Measurements from ENCODE around the gene ZNF775. TPM values are rescaled to one million over a fixed set of nuclear protein-coding genes. Genes with fewer than 3 reads are reported as not detected.
A peak's percentile ranks its signal among the peaks of the same experiment; 100 is the strongest.

Gene ZNF775
- total and polyA plus RNA-seq, 2 of the 13 experiments (the other 11 are each of a cell fraction or from before 2014, with no cell fraction given): 3.1 to 3.2 TPM

- peak; percentile 29; the same call in 1 of the 2 replicates for TF ChIP-seq KLF6 (CRISPR knock-in tag; IDR thresholded peaks at IDR 0.05)
- peak; percentile 15 to 71 for TF ChIP-seq REST (IDR thresholded peaks at IDR 0.05; ENCODE audit: borderline replicate concordance in 1 of 2, low read depth in 1 of 2, low read length in 2 of 2)
- TF ChIP-seq NRL (CRISPR knock-in tag; IDR thresholded peaks at IDR 0.05; ENCODE audit: borderline replicate concordance): peak; percentile 55; the same call in 1 of the 2 replicates
- TF ChIP-seq CSRNP1 (CRISPR knock-in tag; IDR thresholded peaks at IDR 0.05): peak; percentile 48; the same call in 1 of the 2 replicates
- TF ChIP-seq ZNF20 (CRISPR knock-in tag; IDR thresholded peaks at IDR 0.05): no peak
- peak; percentile 30 for TF ChIP-seq XRCC5 (optimal IDR thresholded peaks at IDR 0.05; ENCODE audit: low read length)
- peak; percentile 89 for TF ChIP-seq TEAD3 (CRISPR knock-in tag; optimal IDR thresholded peaks at IDR 0.05; ENCODE audit: borderline replicate concordance)
- no peak for TF ChIP-seq FOXO4 (CRISPR knock-in tag; conservative IDR thresholded peaks at IDR 0.05)
- no peak for TF ChIP-seq ATF4 (CRISPR knock-in tag; IDR thresholded peaks at IDR 0.05)
- TF ChIP-seq ZNF792 (CRISPR knock-in tag; IDR thresholded peaks at IDR 0.05): no peak
- TF ChIP-seq ZNF251 (CRISPR knock-in tag; IDR thresholded peaks at IDR 0.05): no peak
- no peak for TF ChIP-seq RARG (CRISPR knock-in tag; IDR thresholded peaks at IDR 0.05; ENCODE audit: low read depth)
- TF ChIP-seq NCOR1 (IDR thresholded peaks at IDR 0.05; ENCODE audit: borderline replicate concordance, low read length): no peak
- TF ChIP-seq PHF8 (CRISPR knock-in tag; IDR thresholded peaks at IDR 0.05): peak; percentile 18; the same call in 1 of the 2 replicates
- TF ChIP-seq ZNF563 (CRISPR knock-in tag; IDR thresholded peaks at IDR 0.05): peak; percentile 53; the same call in 1 of the 2 replicates
- TF ChIP-seq ZNF18 (CRISPR knock-in tag; IDR thresholded peaks at IDR 0.05; ENCODE audit: insufficient replicate concordance): peak; percentile 63
- peak; percentile 72; the same call in 1 of the 2 replicates for TF ChIP-seq KDM2A (CRISPR knock-in tag; IDR thresholded peaks at IDR 0.05; ENCODE audit: borderline replicate concordance, low read depth)
Measured at GRCh38 chr7:150340024-150340749, 38.9 kb upstream of the ZNF775 start (continued).
